BLaER1 (cell line): ENCODE data around the gene KMT2B.
A peak's percentile ranks its signal among the peaks of the same experiment; 100 is the strongest.

Experiments used
- H3K27ac ChIP-seq: shearing (Covaris generic); formaldehyde crosslinking; 2 replicates; pipeline ENCODE4 v1.8.1; 2022
- H3K27me3 ChIP-seq: shearing (Covaris generic); formaldehyde crosslinking; 2 replicates; pipeline ENCODE4 v1.8.1; 2022
- H3K36me3 ChIP-seq: shearing (Covaris generic); formaldehyde crosslinking; 2 replicates; pipeline ENCODE4 v1.8.1; 2022
- H3K4me1 ChIP-seq: shearing (Covaris generic); formaldehyde crosslinking; 2 replicates; pipeline ENCODE4 v1.8.1; 2022
- H3K4me2 ChIP-seq: shearing (Covaris generic); formaldehyde crosslinking; 2 replicates; pipeline ENCODE4 v1.8.1; 2022
- H3K4me3 ChIP-seq: shearing (Covaris generic); formaldehyde crosslinking; 2 replicates; pipeline ENCODE4 v1.8.1; 2022
- H3K9ac ChIP-seq: shearing (Covaris generic); formaldehyde crosslinking; 2 replicates; pipeline ENCODE4 v1.8.1; 2022
- H3K9me3 ChIP-seq: shearing (Covaris generic); formaldehyde crosslinking; 2 replicates; pipeline ENCODE4 v1.8.1; 2022
- H4K20me1 ChIP-seq: shearing (Covaris generic); formaldehyde crosslinking; 2 replicates; pipeline ENCODE4 v1.8.1; 2022
- Cebpa-rat ChIP-seq: shearing (Covaris generic); IDR thresholded peaks from 2 replicates; pipeline ENCODE4 v1.8.1; 2022

The KMT2B gene

GRCh38 chr19:35692010-35692409 lies 25.8 kb upstream of the KMT2B start:
- Histone ChIP-seq H3K4me2 (no peak overlapping the region), H3K27ac (no peak overlapping the region), H3K27me3 (no peaks in the 10 kb centered on the region), H3K9ac (no peak overlapping the region), H3K36me3 (no peaks in the 10 kb centered on the region), H3K4me3 (no peak overlapping the region), H3K4me1 (peaks cover 17% of the 10 kb centered on the region; the same call in 1 of the 2 replicates), H3K9me3 (no peaks in the 10 kb centered on the region), H4K20me1 (no peaks in the 10 kb centered on the region)
- no peak for TF ChIP-seq Cebpa-rat

- H4K20me1 ChIP-seq, result no peaks in the 10 kb centered on the region
- H3K9me3 ChIP-seq, result no peaks in the 10 kb centered on the region
- no peak for TF ChIP-seq Cebpa-rat
- no peaks in the 10 kb centered on the region for H3K27me3 ChIP-seq
- no peak overlapping the region for H3K4me3 ChIP-seq
- H3K9ac ChIP-seq, result 0 out of 2 replicates have a peak overlapping the region, but pooled peaks have one; percentile 32
- H3K36me3 ChIP-seq, result no peaks in the 10 kb centered on the region
- peaks cover 13% of the 10 kb centered on the region; the same call in 1 of the 2 replicates for H3K4me1 ChIP-seq
- H3K4me2 ChIP-seq, result no peak overlapping the region
- no peak overlapping the region for H3K27ac ChIP-seq
These were observed 24.4 kb upstream of the KMT2B start for GRCh38 chr19:35693422-35693821.

- no peaks in the 10 kb centered on the region for H3K9me3 ChIP-seq
- H3K27ac ChIP-seq, result no peak overlapping the region
- H3K36me3 ChIP-seq, result no peaks in the 10 kb centered on the region
- no peak overlapping the region for H3K4me3 ChIP-seq
- H3K9ac ChIP-seq, result no peak overlapping the region
- no peaks in the 10 kb centered on the region for H4K20me1 ChIP-seq
- peaks cover 13% of the 10 kb centered on the region; the same call in 1 of the 2 replicates for H3K4me1 ChIP-seq
- TF ChIP-seq Cebpa-rat, result no peak
- no peak overlapping the region for H3K4me2 ChIP-seq
- H3K27me3 ChIP-seq, result no peaks in the 10 kb centered on the region
These were observed 23.8 kb upstream of the KMT2B start for GRCh38 chr19:35693835-35694599.

GRCh38 chr19:35695895-35696422 lies 21.8 kb upstream of the KMT2B start:
- no peak overlapping the region for H3K27ac ChIP-seq
- peaks cover 13% of the 10 kb centered on the region; the same call in 1 of the 2 replicates for H3K4me1 ChIP-seq
- no peak overlapping the region for H3K9ac ChIP-seq
- no peak for TF ChIP-seq Cebpa-rat
- H3K27me3 ChIP-seq, result no peaks in the 10 kb centered on the region
- H3K9me3 ChIP-seq, result no peaks in the 10 kb centered on the region
- H4K20me1 ChIP-seq, result no peaks in the 10 kb centered on the region
- H3K36me3 ChIP-seq, result no peaks in the 10 kb centered on the region
- no peak overlapping the region for H3K4me2 ChIP-seq
- no peak overlapping the region for H3K4me3 ChIP-seq

- H3K9ac ChIP-seq, result no peak overlapping the region
- H3K4me3 ChIP-seq, result no peak overlapping the region
- peaks cover 13% of the 10 kb centered on the region; the same call in 1 of the 2 replicates for H3K4me1 ChIP-seq
- H3K4me2 ChIP-seq, result no peak overlapping the region
- no peaks in the 10 kb centered on the region for H3K9me3 ChIP-seq
- no peak overlapping the region for H3K27ac ChIP-seq
- no peaks in the 10 kb centered on the region for H3K27me3 ChIP-seq
- no peaks in the 10 kb centered on the region for H3K36me3 ChIP-seq
- no peak for TF ChIP-seq Cebpa-rat
- H4K20me1 ChIP-seq, result no peaks in the 10 kb centered on the region
These were observed 21.0 kb upstream of the KMT2B start for GRCh38 chr19:35696835-35697234.

GRCh38 chr19:35702223-35703012 lies 15.4 kb upstream of the KMT2B start:
- Histone ChIP-seq H3K4me1 (0 out of 2 replicates have a peak, but pooled peaks cover 7% of the 10 kb centered on the region), H3K4me2 (peak overlapping the region; percentile 73), H3K36me3 (no peaks in the 10 kb centered on the region), H3K9ac (peak overlapping the region; percentile 15; the same call in 1 of the 2 replicates), H3K27me3 (peaks cover 10% of the 10 kb centered on the region; the same call in 1 of the 2 replicates), H4K20me1 (no peaks in the 10 kb centered on the region), H3K9me3 (no peaks in the 10 kb centered on the region), H3K4me3 (peak overlapping the region; percentile 62), H3K27ac (no peak overlapping the region)
- TF ChIP-seq Cebpa-rat, result no peak

GRCh38 chr19:35703343-35703742 lies 14.5 kb upstream of the KMT2B start:
- H4K20me1 ChIP-seq, result no peaks in the 10 kb centered on the region
- H3K4me2 ChIP-seq, result peak overlapping the region; percentile 73; the same call in 1 of the 2 replicates
- H3K9me3 ChIP-seq, result no peaks in the 10 kb centered on the region
- no peak for TF ChIP-seq Cebpa-rat
- no peak overlapping the region for H3K27ac ChIP-seq
- no peaks in the 10 kb centered on the region for H3K36me3 ChIP-seq
- no peak overlapping the region for H3K9ac ChIP-seq
- peaks cover 10% of the 10 kb centered on the region; the same call in 1 of the 2 replicates for H3K27me3 ChIP-seq
- H3K4me3 ChIP-seq, result no peak overlapping the region
- 0 out of 2 replicates have a peak, but pooled peaks cover 7% of the 10 kb centered on the region for H3K4me1 ChIP-seq

GRCh38 chr19:35704218-35704617 lies 13.6 kb upstream of the KMT2B start, which contains the start of gene ZBTB32:
TSS of gene ZBTB32 (plus strand) at chr19:35704558. CDS start at chr19:35714627, 10,069 bp downstream.
- Histone ChIP-seq H3K9me3 (no peaks in the 10 kb centered on the region), H3K4me3 (no peak within 1 kb of the TSS), H3K27ac (no peak within 1 kb of the TSS), H3K9ac (no peak within 1 kb of the TSS), H4K20me1 (no peaks in the 10 kb centered on the region), H3K4me1 (0 out of 2 replicates have a peak, but pooled peaks cover 7% of the 10 kb centered on the region), H3K27me3 (peaks cover 10% of the 10 kb centered on the region; the same call in 1 of the 2 replicates), H3K4me2 (no peak within 1 kb of the TSS), H3K36me3 (no peaks in the 10 kb centered on the region)
- TF ChIP-seq Cebpa-rat, result no peak

- Histone ChIP-seq H3K9me3 (no peaks in the 10 kb centered on the region), H3K27me3 (no peaks in the 10 kb centered on the region), H3K4me2 (no peak overlapping the region), H4K20me1 (no peaks in the 10 kb centered on the region), H3K36me3 (no peaks in the 10 kb centered on the region), H3K4me1 (peaks cover 14% of the 10 kb centered on the region), H3K9ac (no peak overlapping the region), H3K27ac (no peak overlapping the region), H3K4me3 (no peak overlapping the region)
- TF ChIP-seq Cebpa-rat, result no peak
These were observed 9.4 kb upstream of the KMT2B start for GRCh38 chr19:35708391-35708790.
